SK-N-SH (cell line): ENCODE measurements around the gene PKD1. TPM values are rescaled to one million over a fixed set of nuclear protein-coding genes. Genes with fewer than 3 reads are reported as not detected.

Experiments
- CTCF ChIA-PET: fragments of 300-600, 350-600 bp; formaldehyde crosslinking; extraction: SDS; loops from one replicate; lab custom pipeline; 2021; lab: Yijun Ruan, JAX
- POLR2A ChIA-PET: fragments of 350-600 bp; sonication (Branson Sonifier 250); formaldehyde crosslinking; extraction: SDS; loops from one replicate; lab custom pipeline; 2020; ENCODE audit warnings: antibody characterized with exemption, inconsistent platforms; lab: Yijun Ruan, JAX
- DNase-seq: peaks from one replicate; pipeline ENCODE4 v3.0.0; 2012
- H2AFZ ChIP-seq: fragments of 200-600 bp; sonication (generic); 2 replicates; pipeline ENCODE4 v1.8.1; 2016; ENCODE audit warnings: antibody characterized with exemption, mild to moderate bottlenecking, low read depth
- H3F3A ChIP-seq: fragments of 200-600 bp; sonication (generic); replicated peaks from 2 replicates; pipeline ENCODE3; 2016; ENCODE audit warnings: antibody characterized with exemption, mild to moderate bottlenecking; ENCODE audit not compliant: insufficient read depth
- H3K27ac ChIP-seq, 2 experiments: fragments of 200-500 bp in 1 of 2; fragments of 200-600 bp in 1 of 2; sonication (Bioruptor generic) in 1 of 2; sonication (generic), shearing (Covaris generic) in 1 of 2; 2 replicates each; pipeline versions ENCODE4 v1.5.1 to v1.6.1; 2014 to 2016; ENCODE audit warnings: low read depth in 2 of 2, inconsistent platforms in 1 of 2, low read length in 1 of 2, mild to moderate bottlenecking in 1 of 2, mixed read lengths in 1 of 2
- H3K27me3 ChIP-seq: fragments of 200-600 bp; sonication (generic), shearing (Covaris generic); 2 replicates; pipeline ENCODE4 v1.6.1; 2016; ENCODE audit warnings: mixed run types; ENCODE audit not compliant: insufficient read depth
- H3K36me3 ChIP-seq, 2 experiments: fragments of 200-500 bp in 1 of 2; fragments of 200-600 bp in 1 of 2; sonication (Bioruptor generic) in 1 of 2; sonication (generic) in 1 of 2; replicated peaks in 1 of 2; 2 replicates each; pipeline versions ENCODE3 to v1.5.1; 2014 to 2016; ENCODE audit warnings: low read length in 1 of 2, mild to moderate bottlenecking in 1 of 2; ENCODE audit not compliant: insufficient read depth in 2 of 2, control insufficient read depth in 1 of 2
- H3K4me1 ChIP-seq, 2 experiments: fragments of 200-500 bp in 1 of 2; fragments of 200-600 bp in 1 of 2; sonication (Bioruptor generic) in 1 of 2; sonication (generic), shearing (Covaris generic) in 1 of 2; 2 replicates each; pipeline versions ENCODE4 v1.5.1 to v1.6.1; 2014 to 2016; ENCODE audit warnings: low read depth in 1 of 2, low read length in 1 of 2, mixed run types in 1 of 2; ENCODE audit not compliant: insufficient read depth in 2 of 2, control insufficient read depth in 1 of 2
- H3K4me2 ChIP-seq: fragments of 200-600 bp; sonication (generic), shearing (Covaris generic); 2 replicates; pipeline ENCODE4 v1.6.1; 2017; ENCODE audit warnings: mixed run types
- H3K4me3 ChIP-seq, 2 experiments: fragments of 200-500 bp in 1 of 2; fragments of 200-600 bp in 1 of 2; sonication (Bioruptor generic) in 1 of 2; sonication (generic), shearing (Covaris generic) in 1 of 2; 2 replicates each; pipeline versions ENCODE4 v1.5.1 to v1.8.1; 2014 to 2016; ENCODE audit warnings: low read depth in 2 of 2, inconsistent platforms in 1 of 2, low read length in 1 of 2, mild to moderate bottlenecking in 1 of 2, mixed read lengths in 1 of 2, moderate library complexity in 1 of 2
- H3K79me2 ChIP-seq: fragments of 200-600 bp; sonication (generic); 2 replicates; pipeline ENCODE4 v1.8.1; 2017; ENCODE audit warnings: mild to moderate bottlenecking; ENCODE audit not compliant: insufficient read depth
- H3K9ac ChIP-seq: fragments of 200-600 bp; sonication (generic); 2 replicates; pipeline ENCODE4 v1.6.1; 2017; ENCODE audit warnings: mixed run types
- H3K9me2 ChIP-seq: fragments of 200-600 bp; sonication (generic); 2 replicates; pipeline ENCODE4 v1.6.1; 2017; ENCODE audit warnings: mixed run types
- H3K9me3 ChIP-seq: fragments of 200-600 bp; sonication (generic); 2 replicates; pipeline ENCODE4 v1.6.1; 2017; ENCODE audit warnings: mixed run types, mild to moderate bottlenecking, moderate library complexity
- H4K20me1 ChIP-seq: fragments of 200-600 bp; sonication (generic); 2 replicates; pipeline ENCODE4 v1.6.1; 2017; ENCODE audit warnings: mild to moderate bottlenecking, mixed run types; ENCODE audit not compliant: insufficient read depth
- CHD2 ChIP-seq: fragments of 150-350 bp; IDR thresholded peaks from 2 replicates; pipeline ENCODE4 v1.6.1; 2018; ENCODE audit warnings: low read length; ENCODE audit not compliant: partially characterized antibody
- EP300 ChIP-seq, 2 experiments: IDR thresholded peaks; 2 replicates each; pipeline versions ENCODE4 v1.4.0 to v1.6.1; 2012; ENCODE audit warnings: borderline replicate concordance in 1 of 2, low read depth in 1 of 2, low read length in 1 of 2
- EZH2phosphoT487 ChIP-seq: fragments of 200-600 bp; sonication (generic); IDR thresholded peaks from 2 replicates; pipeline ENCODE4 v1.6.1; 2017; ENCODE audit warnings: low read depth, mixed run types, mild to moderate bottlenecking, antibody characterized with exemption, moderate library complexity, borderline replicate concordance
- MEF2A ChIP-seq: IDR thresholded peaks from 2 replicates; pipeline ENCODE4 v1.4.0; 2012; ENCODE audit warnings: low read depth, borderline replicate concordance
- MXI1 ChIP-seq: IDR thresholded peaks from 2 replicates; pipeline ENCODE4 v1.6.1; 2012; ENCODE audit warnings: mild to moderate bottlenecking, low read depth, low read length, improper control_type of control experiment
- NFIC ChIP-seq: IDR thresholded peaks from 2 replicates; pipeline ENCODE4 v1.4.0; 2012; ENCODE audit warnings: borderline replicate concordance
- RCOR1 ChIP-seq: fragments of 150-350 bp; IDR thresholded peaks from 2 replicates; pipeline ENCODE4 v1.6.1; 2017; ENCODE audit warnings: antibody characterized with exemption, low read length
- RXRA ChIP-seq: IDR thresholded peaks from 2 replicates; pipeline ENCODE4 v1.4.0; 2012; ENCODE audit warnings: low read depth, mild to moderate bottlenecking, borderline replicate concordance
- SMC3 ChIP-seq: IDR thresholded peaks from 2 replicates; pipeline ENCODE4 v1.6.1; 2012; ENCODE audit warnings: low read depth, low read length, improper control_type of control experiment
- YY1 ChIP-seq: IDR thresholded peaks from 2 replicates; pipeline ENCODE4 v1.4.0; 2012; ENCODE audit warnings: low read depth, mild to moderate bottlenecking
- WGBS: methylation state at CpG from one replicate; pipeline ENCODE4 v1.1.6; 2017; ENCODE audit warnings: low lambda C conversion rate; 5-methylcytosine and 5-hydroxymethylcytosine counted together
- polyA plus RNA-seq, 3 experiments: library from polyadenylated mRNA; depleted of rRNA; stranded (reverse); fragments of >200 nt; gene quantifications; 2 replicates each; pipeline ENCODE4 v1.2.3, GENCODE V29; 2012
- TF ChIP-seq, protein P1 (sequence below): IDR thresholded peaks from 2 replicates; pipeline ENCODE4 v1.6.1; 2012; ENCODE audit warnings: mild to moderate bottlenecking, low read depth, low read length, moderate library complexity
- TF ChIP-seq, protein P2 (sequence below): fragments of 150-350 bp; IDR thresholded peaks from 2 replicates; pipeline ENCODE4 v1.6.1; 2017; ENCODE audit warnings: antibody characterized with exemption, low read length, low read depth, borderline replicate concordance
- TF ChIP-seq, protein P3 (sequence below): fragments of 200-600 bp; sonication (generic); IDR thresholded peaks from 2 replicates; pipeline ENCODE4 v1.6.1; 2017; ENCODE audit warnings: antibody characterized with exemption, mild to moderate bottlenecking, moderate library complexity

The PKD1 gene
- polyA plus RNA-seq, 1 of the 3 experiments (the other 2 are of a cell fraction), result 47.4 TPM

DNA sequence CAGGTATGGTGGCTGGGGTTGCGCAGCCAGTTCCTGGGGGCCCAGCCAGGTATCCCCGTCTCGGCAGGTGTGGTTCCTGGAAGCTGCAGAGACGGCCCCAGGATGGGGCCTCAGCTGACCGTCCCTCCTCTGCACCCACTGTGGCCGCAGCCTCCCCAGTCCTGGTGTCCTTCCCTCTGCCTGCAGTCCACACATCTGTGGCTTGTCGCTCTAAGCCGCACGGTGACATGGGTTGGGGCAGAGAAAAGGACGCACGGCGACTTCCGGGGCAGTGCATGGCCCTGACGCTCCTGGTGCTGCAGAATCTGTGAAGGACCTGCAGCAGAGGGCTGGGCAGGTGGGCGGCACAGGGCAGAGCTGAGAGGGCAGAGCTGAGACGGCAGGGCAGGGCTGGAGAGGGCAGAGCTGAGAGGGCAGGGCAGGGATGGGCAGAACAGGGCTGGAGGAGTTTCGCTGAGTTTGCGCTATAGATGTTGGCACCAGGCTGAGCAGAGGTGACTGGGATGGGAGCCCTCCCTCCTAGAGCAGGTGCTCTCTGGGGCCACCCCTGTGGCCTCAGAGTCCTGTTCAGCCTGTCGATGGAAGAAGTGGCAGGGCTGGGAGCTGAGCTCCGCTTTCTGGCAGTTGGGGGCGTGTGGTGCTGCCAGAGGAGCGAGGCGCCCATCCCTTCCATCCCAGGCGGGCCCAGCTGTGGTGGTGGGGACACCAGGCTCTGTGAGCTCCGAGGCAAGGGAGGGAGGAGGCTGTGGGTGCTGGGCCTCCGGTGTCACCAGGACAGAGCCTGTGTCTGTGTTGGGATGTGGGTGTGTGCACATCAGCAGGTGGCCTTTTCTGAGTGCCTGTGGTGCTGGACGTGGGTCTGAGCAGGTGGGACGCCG lies 64.9 kb downstream of the PKD1 start:
- Histone ChIP-seq H3K36me3 (peaks cover 14 to 56% of the 10 kb centered on the region in 2 experiments), H3K27me3 (no peaks in the 10 kb centered on the region), H2AFZ (no peak overlapping the region), H3K4me3 (no peak overlapping the region), H3K4me2 (no peak overlapping the region), H4K20me1 (no peaks in the 10 kb centered on the region), H3K4me1 (no peaks in the 10 kb centered on the region), H3K9me2 (no peaks in the 10 kb centered on the region), H3K9ac (no peak overlapping the region), H3K9me3 (no peaks in the 10 kb centered on the region), H3K27ac (no peak overlapping the region), H3F3A (no peaks in the 10 kb centered on the region), H3K79me2 (no peaks in the 10 kb centered on the region)
- TF ChIP-seq EP300 (IDR thresholded peaks at IDR 0.05; ENCODE audit: borderline replicate concordance in 1 of 2, low read depth in 1 of 2, low read length in 1 of 2) (no peak), CHD2 (no peak), MXI1 (no peak), YY1 (no peak), SMC3 (no peak)
- TF ChIP-seq, protein P1, sequence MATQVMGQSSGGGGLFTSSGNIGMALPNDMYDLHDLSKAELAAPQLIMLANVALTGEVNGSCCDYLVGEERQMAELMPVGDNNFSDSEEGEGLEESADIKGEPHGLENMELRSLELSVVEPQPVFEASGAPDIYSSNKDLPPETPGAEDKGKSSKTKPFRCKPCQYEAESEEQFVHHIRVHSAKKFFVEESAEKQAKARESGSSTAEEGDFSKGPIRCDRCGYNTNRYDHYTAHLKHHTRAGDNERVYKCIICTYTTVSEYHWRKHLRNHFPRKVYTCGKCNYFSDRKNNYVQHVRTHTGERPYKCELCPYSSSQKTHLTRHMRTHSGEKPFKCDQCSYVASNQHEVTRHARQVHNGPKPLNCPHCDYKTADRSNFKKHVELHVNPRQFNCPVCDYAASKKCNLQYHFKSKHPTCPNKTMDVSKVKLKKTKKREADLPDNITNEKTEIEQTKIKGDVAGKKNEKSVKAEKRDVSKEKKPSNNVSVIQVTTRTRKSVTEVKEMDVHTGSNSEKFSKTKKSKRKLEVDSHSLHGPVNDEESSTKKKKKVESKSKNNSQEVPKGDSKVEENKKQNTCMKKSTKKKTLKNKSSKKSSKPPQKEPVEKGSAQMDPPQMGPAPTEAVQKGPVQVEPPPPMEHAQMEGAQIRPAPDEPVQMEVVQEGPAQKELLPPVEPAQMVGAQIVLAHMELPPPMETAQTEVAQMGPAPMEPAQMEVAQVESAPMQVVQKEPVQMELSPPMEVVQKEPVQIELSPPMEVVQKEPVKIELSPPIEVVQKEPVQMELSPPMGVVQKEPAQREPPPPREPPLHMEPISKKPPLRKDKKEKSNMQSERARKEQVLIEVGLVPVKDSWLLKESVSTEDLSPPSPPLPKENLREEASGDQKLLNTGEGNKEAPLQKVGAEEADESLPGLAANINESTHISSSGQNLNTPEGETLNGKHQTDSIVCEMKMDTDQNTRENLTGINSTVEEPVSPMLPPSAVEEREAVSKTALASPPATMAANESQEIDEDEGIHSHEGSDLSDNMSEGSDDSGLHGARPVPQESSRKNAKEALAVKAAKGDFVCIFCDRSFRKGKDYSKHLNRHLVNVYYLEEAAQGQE, result no peak
- CTCF ChIA-PET, result interaction anchor here (0.9 to 3.0 kb wide), 5 partner anchors 14 to 69 kb away, joined by 3 to 15 read pairs (median 4); partner anchors contain the start of genes NTHL1 and TSC2
- 95% methylated on average over 19 of the region's 29 CpGs for WGBS
- POLR2A ChIA-PET, result interaction anchor here (1.5 kb wide), 1 partner anchor 23 kb away, joined by 3 read pairs; the partner anchor contains the start of genes NTHL1 and TSC2
- DNase-seq, result no peak

DNA sequence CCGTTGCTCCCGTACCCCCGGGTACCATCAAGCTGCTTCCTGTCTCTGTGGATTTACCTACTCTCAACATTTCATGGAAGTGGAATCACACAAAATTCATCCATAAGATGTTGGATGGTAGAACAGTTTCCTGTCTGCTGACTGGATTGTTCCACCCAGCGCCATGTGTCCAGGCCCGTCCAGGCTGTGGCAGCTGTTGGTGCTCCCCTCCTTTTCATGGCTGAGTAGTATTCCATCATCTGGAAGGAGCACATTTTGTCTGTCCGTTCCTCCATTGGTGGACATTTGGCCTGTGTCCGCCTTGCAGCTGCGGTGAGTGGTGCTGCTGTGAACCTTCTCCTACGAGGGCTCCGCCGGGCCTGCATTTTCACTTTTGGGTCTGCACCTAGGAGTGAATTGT lies 69.6 kb downstream of the PKD1 start:
- Histone ChIP-seq H3K27ac (no peak overlapping the region), H3K4me3 (no peak overlapping the region), H3K79me2 (no peaks in the 10 kb centered on the region), H3K9me3 (no peaks in the 10 kb centered on the region), H3K4me1 (no peaks in the 10 kb centered on the region), H3F3A (no peaks in the 10 kb centered on the region), H4K20me1 (no peaks in the 10 kb centered on the region), H2AFZ (no peak overlapping the region), H3K9me2 (no peaks in the 10 kb centered on the region), H3K36me3 (peaks cover 12 to 54% of the 10 kb centered on the region in 2 experiments), H3K27me3 (no peaks in the 10 kb centered on the region), H3K9ac (no peak overlapping the region), H3K4me2 (no peak overlapping the region)
- WGBS, result 97% methylated on average over 11 of the region's 11 CpGs
- DNase-seq, result no peak
- TF ChIP-seq RXRA (no peak), EZH2phosphoT487 (no peak), RCOR1 (no peak), NFIC (no peak), SMC3 (no peak), YY1 (no peak), MEF2A (no peak)
- TF ChIP-seq, protein P2, sequence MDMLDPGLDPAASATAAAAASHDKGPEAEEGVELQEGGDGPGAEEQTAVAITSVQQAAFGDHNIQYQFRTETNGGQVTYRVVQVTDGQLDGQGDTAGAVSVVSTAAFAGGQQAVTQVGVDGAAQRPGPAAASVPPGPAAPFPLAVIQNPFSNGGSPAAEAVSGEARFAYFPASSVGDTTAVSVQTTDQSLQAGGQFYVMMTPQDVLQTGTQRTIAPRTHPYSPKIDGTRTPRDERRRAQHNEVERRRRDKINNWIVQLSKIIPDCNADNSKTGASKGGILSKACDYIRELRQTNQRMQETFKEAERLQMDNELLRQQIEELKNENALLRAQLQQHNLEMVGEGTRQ, result no peak
- TF ChIP-seq, protein P1, result no peak
- TF ChIP-seq, protein P3, sequence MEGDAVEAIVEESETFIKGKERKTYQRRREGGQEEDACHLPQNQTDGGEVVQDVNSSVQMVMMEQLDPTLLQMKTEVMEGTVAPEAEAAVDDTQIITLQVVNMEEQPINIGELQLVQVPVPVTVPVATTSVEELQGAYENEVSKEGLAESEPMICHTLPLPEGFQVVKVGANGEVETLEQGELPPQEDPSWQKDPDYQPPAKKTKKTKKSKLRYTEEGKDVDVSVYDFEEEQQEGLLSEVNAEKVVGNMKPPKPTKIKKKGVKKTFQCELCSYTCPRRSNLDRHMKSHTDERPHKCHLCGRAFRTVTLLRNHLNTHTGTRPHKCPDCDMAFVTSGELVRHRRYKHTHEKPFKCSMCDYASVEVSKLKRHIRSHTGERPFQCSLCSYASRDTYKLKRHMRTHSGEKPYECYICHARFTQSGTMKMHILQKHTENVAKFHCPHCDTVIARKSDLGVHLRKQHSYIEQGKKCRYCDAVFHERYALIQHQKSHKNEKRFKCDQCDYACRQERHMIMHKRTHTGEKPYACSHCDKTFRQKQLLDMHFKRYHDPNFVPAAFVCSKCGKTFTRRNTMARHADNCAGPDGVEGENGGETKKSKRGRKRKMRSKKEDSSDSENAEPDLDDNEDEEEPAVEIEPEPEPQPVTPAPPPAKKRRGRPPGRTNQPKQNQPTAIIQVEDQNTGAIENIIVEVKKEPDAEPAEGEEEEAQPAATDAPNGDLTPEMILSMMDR, result no peak
- ChIA-PET CTCF (interaction anchor here (1.2 to 2.9 kb wide), 4 partner anchors 10 to 82 kb away, joined by 3 to 11 read pairs (median 7); partner anchors contain the start of gene RAB26), POLR2A (interaction anchor here (1.0 kb wide), 1 partner anchor 13 kb away, joined by 4 read pairs; no protein-coding TSS in a partner anchor)
